ENCODE measurements around the gene ME1.
"Not testable (repeated sequence)": the region's sequence is repeated elsewhere in the genome, so short reads cannot be mapped to it uniquely, and the experiment has no call there.

Gene ME1

DNA sequence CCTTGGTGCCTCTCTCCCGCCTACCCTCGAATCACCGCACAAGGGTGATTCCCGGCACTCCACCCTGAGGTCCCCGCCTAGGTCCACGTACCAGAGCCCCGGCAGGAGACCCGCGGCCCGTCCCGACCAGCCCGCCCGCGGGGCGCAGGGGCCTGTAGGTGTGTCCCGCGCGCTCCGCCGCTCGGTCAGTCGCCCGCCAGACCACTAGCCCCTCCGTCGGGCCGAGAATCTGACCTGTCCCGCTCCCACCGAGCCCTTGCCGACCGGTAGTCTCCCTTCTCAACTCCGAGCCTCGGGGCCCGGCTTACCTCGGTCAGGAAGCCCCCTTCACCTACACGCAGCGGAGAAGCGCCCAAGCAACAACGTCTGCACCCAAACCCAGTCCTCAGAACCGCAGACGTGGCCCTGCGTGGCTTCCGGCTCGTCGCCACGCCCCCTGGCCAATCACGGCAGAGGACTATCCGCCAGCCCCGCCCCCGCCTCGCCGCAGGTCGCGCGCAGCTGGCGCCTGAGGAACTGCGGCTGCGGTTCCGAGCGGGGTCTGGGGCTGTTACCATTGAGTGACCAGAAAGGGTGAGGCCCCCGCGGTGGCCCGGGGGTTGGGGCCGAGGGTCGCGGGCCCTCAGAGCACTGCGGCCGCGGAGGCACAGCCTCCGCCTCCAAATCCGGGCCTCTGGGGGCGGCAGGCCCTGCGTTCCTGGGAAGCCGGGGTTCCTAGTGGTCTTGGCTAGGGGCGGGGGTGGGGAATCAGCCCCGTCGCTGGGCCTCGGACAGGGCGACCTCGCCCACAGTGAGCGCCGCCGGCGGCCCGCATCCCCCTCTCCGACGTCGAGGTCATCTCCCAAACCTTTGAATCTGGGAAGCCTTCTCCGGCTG, 237.7 kb downstream of the ME1 start, which contains the start of the genes PGM3 and RWDD2A:
PGM3 (minus strand) TSS at position 395 of the 876 bp plus-strand sequence. CDS start 2,253 bp downstream, outside the sequence.
RWDD2A (plus strand) TSS at position 487 of the 876 bp plus-strand sequence. CDS start 1,095 bp downstream, outside the sequence.
- Mint-ChIP-seq H3K9me3 (no peaks in the 10 kb centered on the region), H3K27ac (peak within 1 kb of the TSS; percentile 96), H3K4me1 (peaks cover 13 to 26% of the 10 kb centered on the region in 2 donors), H3K36me3 (peaks cover 2 to 11% of the 10 kb centered on the region in 2 donors), H3K4me3 (peak within 1 kb of the TSS; percentile 92 to 96), H3K27me3 (no peaks in the 10 kb centered on the region)
- DNase-seq (peak; percentile 84), ATAC-seq (replicated peaks) (peak; percentile 97 to 98)

- ATAC-seq (replicated peaks) = no peak
- peaks cover 2 to 11% of the 10 kb centered on the region in 2 donors for H3K36me3 Mint-ChIP-seq
- peaks cover 13 to 26% of the 10 kb centered on the region in 2 donors for H3K4me1 Mint-ChIP-seq
- no peaks in the 10 kb centered on the region for H3K27me3 Mint-ChIP-seq
- no peak for DNase-seq
- peak overlapping the region; percentile 96 for H3K27ac Mint-ChIP-seq
- H3K4me3 Mint-ChIP-seq = peak overlapping the region; percentile 92 to 96
- no peaks in the 10 kb centered on the region for H3K9me3 Mint-ChIP-seq
Observed at GRCh38 chr6:83192456-83192855, 238.4 kb downstream of the ME1 start.

DNA sequence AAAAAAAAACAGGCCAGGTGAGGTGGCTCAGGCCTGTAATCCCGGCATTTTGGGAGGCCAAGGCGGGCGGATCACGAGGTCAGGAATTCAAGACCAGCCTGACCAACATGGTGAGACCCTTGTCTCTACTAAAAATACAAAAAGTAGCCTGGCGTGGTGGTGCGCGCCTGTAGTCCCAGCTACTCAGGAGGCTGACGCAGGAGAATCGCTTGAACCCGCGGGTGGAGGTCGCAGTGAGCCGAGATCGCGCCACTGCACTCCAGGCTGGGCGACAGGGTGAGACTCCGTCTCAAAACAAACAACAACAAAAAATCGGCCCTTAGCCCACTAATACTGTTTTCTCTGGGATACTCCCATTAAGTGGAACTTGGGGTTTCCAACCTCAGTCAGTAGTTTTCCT, 238.9 kb downstream of the ME1 start:
- H3K9me3 Mint-ChIP-seq; H3K27ac Mint-ChIP-seq; ATAC-seq (replicated peaks); H3K27me3 Mint-ChIP-seq; DNase-seq: not testable (repeated sequence)
- peaks cover 2 to 11% of the 10 kb centered on the region in 2 donors for H3K36me3 Mint-ChIP-seq
- peak overlapping the region; percentile 92 to 96 for H3K4me3 Mint-ChIP-seq
- peaks cover 13 to 26% of the 10 kb centered on the region in 2 donors for H3K4me1 Mint-ChIP-seq

DNA sequence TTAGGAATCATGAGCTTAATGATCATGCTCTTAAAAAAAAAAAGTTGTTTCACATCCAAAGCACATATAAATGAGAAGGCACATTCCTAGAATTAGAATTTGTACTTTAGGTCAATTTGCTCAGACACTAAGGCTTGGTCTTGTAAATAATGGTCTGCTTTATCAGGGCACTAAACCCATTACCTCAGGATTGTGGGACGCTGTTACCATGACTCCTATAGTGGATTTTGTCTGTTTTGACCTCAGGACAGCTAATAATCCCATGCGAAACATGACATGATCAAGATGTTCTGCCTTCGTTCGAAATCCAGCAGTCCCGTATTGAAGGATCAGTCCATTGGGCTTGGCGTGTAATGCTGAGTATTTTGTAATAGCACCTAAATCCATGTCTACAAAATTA, 240.2 kb downstream of the ME1 start:
- Mint-ChIP-seq H3K4me1 (peaks cover 12 to 26% of the 10 kb centered on the region in 2 donors), H3K4me3 (no peak overlapping the region), H3K27me3 (no peaks in the 10 kb centered on the region), H3K9me3 (no peaks in the 10 kb centered on the region), H3K36me3 (peaks cover 6 to 13% of the 10 kb centered on the region in 2 donors), H3K27ac (no peak overlapping the region)
- ATAC-seq (replicated peaks) (no peak), DNase-seq (no peak)

DNA sequence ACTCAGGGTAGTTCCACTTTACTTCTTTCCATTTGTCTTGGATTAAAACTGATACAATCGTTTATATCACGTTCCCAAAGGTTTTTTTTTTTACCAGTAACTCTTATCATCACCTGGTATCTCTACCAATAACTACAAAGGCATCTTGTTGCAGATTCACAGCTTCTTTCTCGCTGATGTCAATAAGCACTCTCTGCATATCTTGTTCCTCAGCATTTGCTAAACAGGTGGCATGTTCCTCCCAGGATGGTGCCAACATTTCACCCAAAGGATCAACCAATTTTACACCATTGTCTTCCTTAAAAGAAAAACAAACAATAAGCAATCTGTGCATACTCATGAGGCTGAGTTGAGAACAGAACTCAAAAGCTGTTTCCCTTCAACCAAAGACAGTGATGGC, 242.3 kb downstream of the ME1 start:
- H3K27ac Mint-ChIP-seq = no peak overlapping the region
- DNase-seq (no peak), ATAC-seq (replicated peaks) (no peak)
- peaks cover 5 to 18% of the 10 kb centered on the region in 2 donors for H3K4me1 Mint-ChIP-seq
- peaks cover 18 to 30% of the 10 kb centered on the region in 2 donors for H3K36me3 Mint-ChIP-seq
- H3K27me3 Mint-ChIP-seq = no peaks in the 10 kb centered on the region
- H3K9me3 Mint-ChIP-seq = no peaks in the 10 kb centered on the region
- no peak overlapping the region for H3K4me3 Mint-ChIP-seq

- H3K36me3 Mint-ChIP-seq = peaks cover 30 to 47% of the 10 kb centered on the region in 2 donors
- peaks cover 0 to 5% of the 10 kb centered on the region in 2 donors for H3K4me1 Mint-ChIP-seq
- no peaks in the 10 kb centered on the region for H3K9me3 Mint-ChIP-seq
- DNase-seq (no peak), ATAC-seq (replicated peaks) (no peak)
- H3K4me3 Mint-ChIP-seq = no peak overlapping the region
- H3K27ac Mint-ChIP-seq = peak overlapping the region; percentile 65
- H3K27me3 Mint-ChIP-seq = no peaks in the 10 kb centered on the region
Observed at GRCh38 chr6:83185096-83185495, 245.8 kb downstream of the ME1 start.

DNA sequence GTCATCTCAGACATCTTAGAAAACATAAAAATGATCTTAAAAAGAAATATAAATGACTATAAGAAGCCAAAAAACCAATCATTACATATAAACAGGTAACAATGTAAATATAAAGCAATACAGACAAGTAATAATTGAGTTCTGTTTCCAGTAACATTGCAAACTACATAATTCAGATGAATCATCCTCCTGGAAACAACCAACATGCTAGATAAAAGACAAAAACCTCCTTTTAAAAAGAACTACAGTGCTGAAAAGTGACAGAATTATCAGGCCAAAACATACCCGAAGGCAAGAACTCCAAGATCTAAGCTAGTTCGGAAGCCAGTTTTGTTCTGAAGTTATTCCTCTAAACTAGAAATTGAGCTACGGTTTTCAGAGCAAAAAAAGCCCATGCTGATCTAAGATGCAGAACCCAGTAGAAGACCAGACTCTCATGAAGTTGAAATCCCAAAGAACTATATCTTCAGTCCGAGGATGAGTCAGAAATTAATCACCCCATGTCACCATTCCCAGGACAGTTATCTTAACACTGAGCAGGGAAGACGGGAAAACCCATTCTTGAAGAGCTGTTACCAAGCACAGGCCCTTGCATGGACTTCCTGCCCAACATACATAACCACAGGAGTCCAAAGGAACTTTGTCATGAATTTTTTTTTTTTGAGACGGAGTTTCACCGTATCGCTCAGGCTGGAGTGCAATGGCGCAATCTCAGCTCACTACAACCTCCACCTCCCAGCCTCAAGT, 247.6 kb downstream of the ME1 start:
- no peaks in the 10 kb centered on the region for H3K9me3 Mint-ChIP-seq
- H3K27ac Mint-ChIP-seq = no peak overlapping the region
- peaks cover 33 to 51% of the 10 kb centered on the region in 2 donors for H3K36me3 Mint-ChIP-seq
- H3K4me1 Mint-ChIP-seq = no peaks in the 10 kb centered on the region
- DNase-seq = no peak
- no peak for ATAC-seq (replicated peaks)
- H3K27me3 Mint-ChIP-seq = no peaks in the 10 kb centered on the region
- H3K4me3 Mint-ChIP-seq = no peak overlapping the region

- DNase-seq (no peak), ATAC-seq (replicated peaks) (no peak)
- H3K4me3 Mint-ChIP-seq = no peak overlapping the region
- peaks cover 36 to 56% of the 10 kb centered on the region in 2 donors for H3K36me3 Mint-ChIP-seq
- H3K4me1 Mint-ChIP-seq = no peaks in the 10 kb centered on the region
- H3K27ac Mint-ChIP-seq = peak overlapping the region; percentile 22
- no peaks in the 10 kb centered on the region for H3K9me3 Mint-ChIP-seq
- H3K27me3 Mint-ChIP-seq = no peaks in the 10 kb centered on the region
Observed at GRCh38 chr6:83182114-83182513, 248.7 kb downstream of the ME1 start.

- no peak for ATAC-seq (replicated peaks)
Observed at GRCh38 chr6:83180426-83180950, 250.4 kb downstream of the ME1 start.

DNA sequence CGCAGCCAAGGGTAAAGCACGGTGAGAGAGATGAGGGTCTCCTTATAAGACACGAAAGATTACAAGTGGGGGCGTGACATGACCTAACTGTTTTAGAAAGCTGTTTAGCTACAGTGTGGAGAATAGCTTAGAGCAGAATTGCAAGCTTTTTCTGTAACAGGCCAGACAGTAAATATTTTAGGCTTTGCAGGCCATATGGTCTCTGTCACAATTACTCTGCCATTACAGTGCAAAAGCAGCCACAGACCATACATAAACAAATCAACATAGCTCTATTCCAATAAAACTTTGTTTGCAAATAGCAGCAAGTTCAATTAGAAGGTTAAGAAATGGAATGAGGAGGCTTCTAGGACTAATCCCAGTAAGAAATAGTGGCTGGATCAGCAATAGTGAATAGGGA, 254.6 kb downstream of the ME1 start:
- Mint-ChIP-seq H3K4me3 (no peak overlapping the region), H3K36me3 (peaks cover 24 to 40% of the 10 kb centered on the region in 2 donors), H3K27ac (no peak overlapping the region), H3K27me3 (no peaks in the 10 kb centered on the region), H3K4me1 (no peaks in the 10 kb centered on the region), H3K9me3 (no peaks in the 10 kb centered on the region)
- DNase-seq (no peak), ATAC-seq (replicated peaks) (no peak)

More at GRCh38 chr6:83180426-83180950, 250.4 kb downstream of the ME1 start:
- Mint-ChIP-seq H3K27me3 (no peaks in the 10 kb centered on the region), H3K27ac (no peak overlapping the region), H3K4me3 (no peak overlapping the region), H3K9me3 (no peaks in the 10 kb centered on the region), H3K36me3 (peaks cover 40 to 59% of the 10 kb centered on the region in 2 donors), H3K4me1 (no peaks in the 10 kb centered on the region)
- DNase-seq = no peak

- Mint-ChIP-seq H3K27me3 (no peaks in the 10 kb centered on the region), H3K36me3 (peaks cover 12 to 37% of the 10 kb centered on the region in 2 donors), H3K27ac (peak overlapping the region; percentile 26), H3K4me1 (no peaks in the 10 kb centered on the region), H3K9me3 (no peaks in the 10 kb centered on the region), H3K4me3 (no peak overlapping the region)
- no peak for ATAC-seq (replicated peaks)
- DNase-seq = no peak
Observed at GRCh38 chr6:83169511-83169910, 261.3 kb downstream of the ME1 start.

DNA sequence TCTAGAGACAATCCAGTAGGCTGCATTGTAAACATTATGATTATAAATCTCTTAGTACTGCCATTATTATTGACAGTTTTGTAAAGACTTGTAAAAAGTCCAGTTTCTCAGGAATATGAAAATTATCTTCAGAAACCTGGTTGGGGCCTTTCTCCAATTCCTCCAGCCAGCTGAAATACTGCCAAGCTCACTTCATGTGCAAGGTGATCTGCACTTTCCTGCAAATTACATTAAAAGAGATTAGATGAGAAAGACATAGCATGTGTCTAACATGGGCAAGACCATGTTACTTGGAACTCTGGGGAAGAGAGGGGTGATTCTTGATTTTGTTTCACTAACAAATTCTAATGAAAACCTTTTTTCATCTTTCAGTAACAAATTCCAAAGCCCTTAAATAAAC, 261.7 kb downstream of the ME1 start:
- Mint-ChIP-seq H3K27me3 (no peaks in the 10 kb centered on the region), H3K9me3 (no peaks in the 10 kb centered on the region), H3K27ac (no peak overlapping the region), H3K4me3 (no peak overlapping the region), H3K36me3 (peaks cover 14 to 39% of the 10 kb centered on the region in 2 donors), H3K4me1 (no peaks in the 10 kb centered on the region)
- ATAC-seq (replicated peaks) (no peak), DNase-seq (no peak)

GRCh38 chr6:83168556-83168955, 262.3 kb downstream of the ME1 start:
- DNase-seq (no peak), ATAC-seq (replicated peaks) (no peak)
- no peak overlapping the region for H3K4me3 Mint-ChIP-seq
- H3K36me3 Mint-ChIP-seq = peaks cover 12 to 37% of the 10 kb centered on the region in 2 donors
- no peak overlapping the region for H3K27ac Mint-ChIP-seq
- H3K9me3 Mint-ChIP-seq = no peaks in the 10 kb centered on the region
- no peaks in the 10 kb centered on the region for H3K4me1 Mint-ChIP-seq
- no peaks in the 10 kb centered on the region for H3K27me3 Mint-ChIP-seq

DNA sequence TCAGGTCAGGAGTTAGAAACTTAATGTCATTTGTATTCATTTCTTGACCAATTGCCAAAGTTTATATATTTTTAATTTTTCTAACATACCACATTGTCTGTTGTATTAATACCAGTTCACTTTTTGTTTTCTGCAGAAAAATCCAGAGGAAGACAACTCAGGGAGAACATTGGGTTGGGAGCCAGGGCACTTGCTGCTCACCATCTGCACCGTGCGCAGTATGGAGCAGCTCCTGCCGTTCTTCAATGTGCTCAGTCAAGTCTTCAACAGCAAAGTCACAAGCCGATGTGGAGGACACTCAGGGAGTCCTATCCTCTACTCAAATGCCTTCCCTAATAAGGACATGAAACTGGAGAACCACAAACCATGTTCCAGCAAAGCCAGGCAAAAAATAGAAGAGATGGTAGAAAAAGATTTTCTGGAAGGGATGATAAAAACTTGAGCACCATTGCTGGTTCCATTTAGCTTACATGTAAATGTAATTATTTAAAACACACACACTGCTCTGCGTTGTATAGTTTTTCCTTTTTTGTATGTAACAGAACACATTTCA, 263.0 kb downstream of the ME1 start:
- H3K27ac Mint-ChIP-seq = no peak overlapping the region
- DNase-seq = no peak

More for the DNA sequence above, 263.0 kb downstream of the ME1 start:
- H3K27me3 Mint-ChIP-seq = no peaks in the 10 kb centered on the region
- no peaks in the 10 kb centered on the region for H3K4me1 Mint-ChIP-seq
- ATAC-seq (replicated peaks) = no peak
- H3K4me3 Mint-ChIP-seq = no peak overlapping the region
- no peaks in the 10 kb centered on the region for H3K9me3 Mint-ChIP-seq
- peaks cover 11 to 34% of the 10 kb centered on the region in 2 donors for H3K36me3 Mint-ChIP-seq
